ENCODE measurements around the gene CYP11A1.
"Not testable (repeated sequence)": the region's sequence is repeated elsewhere in the genome, so short reads cannot be mapped to it uniquely, and the experiment has no call there.

CYP11A1 gene

GRCh38 chr15:74365598-74366445 is 1.6 kb downstream of the CYP11A1 start:
- peak; percentile 68 for DNase-seq (ENCODE audit: low read depth)
- H3K4me3 ChIP-seq (ENCODE audit: low read depth, low read length): peak overlapping the region; percentile 69
- TF ChIP-seq CTCF (conservative IDR thresholded peaks at IDR 0.05; ENCODE audit: low read depth, low read length): no peak

GRCh38 chr15:74364936-74365597 is 2.4 kb downstream of the CYP11A1 start:
- TF ChIP-seq CTCF (conservative IDR thresholded peaks at IDR 0.05; ENCODE audit: low read depth, low read length): no peak
- peak overlapping the region; percentile 69 for H3K4me3 ChIP-seq (ENCODE audit: low read depth, low read length)
- no peak for DNase-seq (ENCODE audit: low read depth)

GRCh38 chr15:74362482-74362881 is 5.0 kb downstream of the CYP11A1 start:
- no peak for DNase-seq (ENCODE audit: low read depth)
- no peak overlapping the region for H3K4me3 ChIP-seq (ENCODE audit: low read depth, low read length)
- TF ChIP-seq CTCF (conservative IDR thresholded peaks at IDR 0.05; ENCODE audit: low read depth, low read length): no peak

GRCh38 chr15:74360855-74361254 is 6.6 kb downstream of the CYP11A1 start:
- not testable (repeated sequence) for DNase-seq (ENCODE audit: low read depth); H3K4me3 ChIP-seq (ENCODE audit: low read depth, low read length)

GRCh38 chr15:74359376-74359775 is 8.1 kb downstream of the CYP11A1 start:
- H3K4me3 ChIP-seq (ENCODE audit: low read depth, low read length); DNase-seq (ENCODE audit: low read depth): not testable (repeated sequence)

- peak; percentile 14 for DNase-seq (ENCODE audit: low read depth)
These were observed 9.9 kb downstream of the CYP11A1 start for GRCh38 chr15:74357514-74357913.

GRCh38 chr15:74356050-74356449 is 11.4 kb downstream of the CYP11A1 start:
- H3K4me3 ChIP-seq (ENCODE audit: low read depth, low read length); DNase-seq (ENCODE audit: low read depth): not testable (repeated sequence)

More at GRCh38 chr15:74357514-74357913, 9.9 kb downstream of the CYP11A1 start:
- not testable (repeated sequence) for H3K4me3 ChIP-seq (ENCODE audit: low read depth, low read length)

GRCh38 chr15:74353992-74354391 is 13.5 kb downstream of the CYP11A1 start:
- H3K4me3 ChIP-seq (ENCODE audit: low read depth, low read length); DNase-seq (ENCODE audit: low read depth): not testable (repeated sequence)

- DNase-seq (ENCODE audit: low read depth): no peak
- no peak for TF ChIP-seq CTCF (conservative IDR thresholded peaks at IDR 0.05; ENCODE audit: low read depth, low read length)
- no peak overlapping the region for H3K4me3 ChIP-seq (ENCODE audit: low read depth, low read length)
These were observed 15.0 kb downstream of the CYP11A1 start for GRCh38 chr15:74352393-74352910.
